Measurements from ENCODE around the gene RSAD1.
A peak's percentile ranks its signal among the peaks of the same experiment; 100 is the strongest.

Gene RSAD1

DNA sequence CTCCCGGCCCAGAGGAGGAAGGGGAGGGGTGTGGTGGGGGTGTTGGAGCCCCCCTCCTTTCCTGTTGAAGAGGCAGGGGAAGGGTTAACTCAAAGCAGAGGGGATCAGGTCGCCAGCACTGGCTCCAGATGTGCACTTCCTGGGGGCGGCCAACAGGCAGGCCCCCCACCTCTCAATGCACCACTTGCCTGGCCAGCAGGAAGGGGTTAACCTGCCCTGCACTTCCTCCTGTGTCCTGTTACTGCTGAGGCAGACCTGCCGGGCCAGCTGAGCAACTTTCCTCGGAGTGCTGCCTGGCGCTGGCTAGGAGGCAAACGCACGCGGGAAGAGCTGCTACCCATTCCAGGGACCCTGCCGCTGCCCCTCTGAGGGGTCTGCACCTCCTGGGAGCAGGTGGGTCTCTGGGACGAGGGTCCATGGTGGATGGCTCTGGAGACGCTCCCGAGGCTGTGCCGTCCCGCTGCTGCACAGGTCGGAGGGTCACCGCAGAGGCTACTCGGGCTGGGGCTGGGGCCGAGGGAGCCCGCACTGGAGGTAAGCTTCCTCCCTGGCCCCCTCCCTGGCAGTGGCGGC is 53.9 kb downstream of the RSAD1 start, which contains the start of gene EPN3 (continued):
- TF ChIP-seq, protein P1, sequence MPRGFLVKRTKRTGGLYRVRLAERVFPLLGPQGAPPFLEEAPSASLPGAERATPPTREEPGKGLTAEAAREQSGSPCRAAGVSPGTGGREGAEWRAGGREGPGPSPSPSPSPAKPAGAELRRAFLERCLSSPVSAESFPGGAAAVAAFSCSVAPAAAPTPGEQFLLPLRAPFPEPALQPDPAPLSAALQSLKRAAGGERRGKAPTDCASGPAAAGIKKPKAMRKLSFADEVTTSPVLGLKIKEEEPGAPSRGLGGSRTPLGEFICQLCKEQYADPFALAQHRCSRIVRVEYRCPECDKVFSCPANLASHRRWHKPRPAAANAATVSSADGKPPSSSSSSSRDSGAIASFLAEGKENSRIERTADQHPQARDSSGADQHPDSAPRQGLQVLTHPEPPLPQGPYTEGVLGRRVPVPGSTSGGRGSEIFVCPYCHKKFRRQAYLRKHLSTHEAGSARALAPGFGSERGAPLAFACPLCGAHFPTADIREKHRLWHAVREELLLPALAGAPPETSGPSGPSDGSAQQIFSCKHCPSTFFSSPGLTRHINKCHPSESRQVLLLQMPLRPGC (tag by site-specific recombination; IDR thresholded peaks at IDR 0.05), result no peak
- TF ChIP-seq ZNF341 (tag by site-specific recombination; IDR thresholded peaks at IDR 0.05; ENCODE audit: low read depth), result 0 out of 2 replicates have a peak, but pooled peaks have one; percentile 24
- TF ChIP-seq, protein P2, sequence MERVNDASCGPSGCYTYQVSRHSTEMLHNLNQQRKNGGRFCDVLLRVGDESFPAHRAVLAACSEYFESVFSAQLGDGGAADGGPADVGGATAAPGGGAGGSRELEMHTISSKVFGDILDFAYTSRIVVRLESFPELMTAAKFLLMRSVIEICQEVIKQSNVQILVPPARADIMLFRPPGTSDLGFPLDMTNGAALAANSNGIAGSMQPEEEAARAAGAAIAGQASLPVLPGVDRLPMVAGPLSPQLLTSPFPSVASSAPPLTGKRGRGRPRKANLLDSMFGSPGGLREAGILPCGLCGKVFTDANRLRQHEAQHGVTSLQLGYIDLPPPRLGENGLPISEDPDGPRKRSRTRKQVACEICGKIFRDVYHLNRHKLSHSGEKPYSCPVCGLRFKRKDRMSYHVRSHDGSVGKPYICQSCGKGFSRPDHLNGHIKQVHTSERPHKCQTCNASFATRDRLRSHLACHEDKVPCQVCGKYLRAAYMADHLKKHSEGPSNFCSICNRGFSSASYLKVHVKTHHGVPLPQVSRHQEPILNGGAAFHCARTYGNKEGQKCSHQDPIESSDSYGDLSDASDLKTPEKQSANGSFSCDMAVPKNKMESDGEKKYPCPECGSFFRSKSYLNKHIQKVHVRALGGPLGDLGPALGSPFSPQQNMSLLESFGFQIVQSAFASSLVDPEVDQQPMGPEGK (tag by site-specific recombination; IDR thresholded peaks at IDR 0.05), result 0 out of 2 replicates have a peak, but pooled peaks have one; percentile 8
- TF ChIP-seq, protein P3, sequence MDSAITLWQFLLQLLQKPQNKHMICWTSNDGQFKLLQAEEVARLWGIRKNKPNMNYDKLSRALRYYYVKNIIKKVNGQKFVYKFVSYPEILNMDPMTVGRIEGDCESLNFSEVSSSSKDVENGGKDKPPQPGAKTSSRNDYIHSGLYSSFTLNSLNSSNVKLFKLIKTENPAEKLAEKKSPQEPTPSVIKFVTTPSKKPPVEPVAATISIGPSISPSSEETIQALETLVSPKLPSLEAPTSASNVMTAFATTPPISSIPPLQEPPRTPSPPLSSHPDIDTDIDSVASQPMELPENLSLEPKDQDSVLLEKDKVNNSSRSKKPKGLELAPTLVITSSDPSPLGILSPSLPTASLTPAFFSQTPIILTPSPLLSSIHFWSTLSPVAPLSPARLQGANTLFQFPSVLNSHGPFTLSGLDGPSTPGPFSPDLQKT (IDR thresholded peaks at IDR 0.05; ENCODE audit: borderline replicate concordance, low read depth, low read length), result no peak
- TF ChIP-seq ZNF404 (tag by site-specific recombination; IDR thresholded peaks at IDR 0.05), result no peak
- TF ChIP-seq ZNF561 (tag by site-specific recombination; IDR thresholded peaks at IDR 0.05; ENCODE audit: borderline replicate concordance), result no peak

DNA sequence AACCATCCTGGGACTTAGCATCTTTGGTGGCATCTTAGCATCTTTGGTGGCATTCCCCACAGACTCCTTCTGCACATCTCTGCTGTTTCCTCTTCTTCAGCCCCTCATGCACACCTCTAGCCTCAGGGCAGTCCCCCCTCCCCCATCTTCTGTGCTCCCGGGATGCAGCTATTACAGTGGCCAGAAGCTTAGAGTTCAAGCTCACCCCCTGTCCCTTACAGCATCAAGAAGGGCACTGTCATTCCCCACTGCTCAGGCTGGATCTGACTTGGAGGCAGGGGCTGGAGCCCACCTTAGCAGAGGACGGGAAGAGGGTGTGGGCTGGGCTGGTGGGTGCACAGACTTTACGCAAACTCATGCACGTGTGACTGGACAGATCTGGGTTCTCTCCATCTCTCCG is 54.5 kb downstream of the RSAD1 start:
- Histone ChIP-seq H3K4me3 (ENCODE audit: low read depth, low read length) (no peak overlapping the region), H3K27ac (ENCODE audit: extremely low read depth, low read depth, low read length) (no peak overlapping the region), H3K9me3 (ENCODE audit: control insufficient read depth, insufficient read depth, low read depth, low read length) (no peaks in the 10 kb centered on the region), H3K4me1 (ENCODE audit: control insufficient read depth, insufficient read depth, low read length) (peaks cover 19% of the 10 kb centered on the region), H3K36me3 (ENCODE audit: control insufficient read depth in 2 of 2, insufficient read depth in 1 of 2, low read length in 2 of 2) (no peaks in the 10 kb centered on the region)
- ChIA-PET POLR2A (interaction anchor here (0.6 to 3.1 kb wide), 2 partner anchors 9 to 174 kb away, joined by 3 to 12 read pairs; no protein-coding TSS in a partner anchor), CTCF (interaction anchor here (0.6 to 0.9 kb wide), 2 partner anchors 14 to 18 kb away, joined by 4 read pairs; partner anchors contain the start of gene SPATA20)
- no peak for TF ChIP-seq MYNN (tag by site-specific recombination; IDR thresholded peaks at IDR 0.05; ENCODE audit: borderline replicate concordance)
- TF ChIP-seq REPIN1 (tag by site-specific recombination; IDR thresholded peaks at IDR 0.05; ENCODE audit: low read depth), result no peak
- TF ChIP-seq ZFHX2 (tag by site-specific recombination; conservative IDR thresholded peaks at IDR 0.05), result peak; percentile 35
- TF ChIP-seq HOXD13 (CRISPR knock-in tag; IDR thresholded peaks at IDR 0.05; ENCODE audit: borderline replicate concordance), result no peak
- TF ChIP-seq SP7 (tag by site-specific recombination; IDR thresholded peaks at IDR 0.05), result no peak
- TF ChIP-seq, protein P4, sequence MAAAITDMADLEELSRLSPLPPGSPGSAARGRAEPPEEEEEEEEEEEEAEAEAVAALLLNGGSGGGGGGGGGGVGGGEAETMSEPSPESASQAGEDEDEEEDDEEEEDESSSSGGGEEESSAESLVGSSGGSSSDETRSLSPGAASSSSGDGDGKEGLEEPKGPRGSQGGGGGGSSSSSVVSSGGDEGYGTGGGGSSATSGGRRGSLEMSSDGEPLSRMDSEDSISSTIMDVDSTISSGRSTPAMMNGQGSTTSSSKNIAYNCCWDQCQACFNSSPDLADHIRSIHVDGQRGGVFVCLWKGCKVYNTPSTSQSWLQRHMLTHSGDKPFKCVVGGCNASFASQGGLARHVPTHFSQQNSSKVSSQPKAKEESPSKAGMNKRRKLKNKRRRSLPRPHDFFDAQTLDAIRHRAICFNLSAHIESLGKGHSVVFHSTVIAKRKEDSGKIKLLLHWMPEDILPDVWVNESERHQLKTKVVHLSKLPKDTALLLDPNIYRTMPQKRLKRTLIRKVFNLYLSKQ (tag by site-specific recombination; IDR thresholded peaks at IDR 0.05; ENCODE audit: borderline replicate concordance), result no peak
- TF ChIP-seq, protein P5, sequence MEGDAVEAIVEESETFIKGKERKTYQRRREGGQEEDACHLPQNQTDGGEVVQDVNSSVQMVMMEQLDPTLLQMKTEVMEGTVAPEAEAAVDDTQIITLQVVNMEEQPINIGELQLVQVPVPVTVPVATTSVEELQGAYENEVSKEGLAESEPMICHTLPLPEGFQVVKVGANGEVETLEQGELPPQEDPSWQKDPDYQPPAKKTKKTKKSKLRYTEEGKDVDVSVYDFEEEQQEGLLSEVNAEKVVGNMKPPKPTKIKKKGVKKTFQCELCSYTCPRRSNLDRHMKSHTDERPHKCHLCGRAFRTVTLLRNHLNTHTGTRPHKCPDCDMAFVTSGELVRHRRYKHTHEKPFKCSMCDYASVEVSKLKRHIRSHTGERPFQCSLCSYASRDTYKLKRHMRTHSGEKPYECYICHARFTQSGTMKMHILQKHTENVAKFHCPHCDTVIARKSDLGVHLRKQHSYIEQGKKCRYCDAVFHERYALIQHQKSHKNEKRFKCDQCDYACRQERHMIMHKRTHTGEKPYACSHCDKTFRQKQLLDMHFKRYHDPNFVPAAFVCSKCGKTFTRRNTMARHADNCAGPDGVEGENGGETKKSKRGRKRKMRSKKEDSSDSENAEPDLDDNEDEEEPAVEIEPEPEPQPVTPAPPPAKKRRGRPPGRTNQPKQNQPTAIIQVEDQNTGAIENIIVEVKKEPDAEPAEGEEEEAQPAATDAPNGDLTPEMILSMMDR (tag by site-specific recombination; IDR thresholded peaks at IDR 0.05), result no peak
- TF ChIP-seq, protein P2 (tag by site-specific recombination; IDR thresholded peaks at IDR 0.05), result 0 out of 2 replicates have a peak, but pooled peaks have one; percentile 35
- no peak for TF ChIP-seq ZNF114 (tag by site-specific recombination; IDR thresholded peaks at IDR 0.05)
- TF ChIP-seq ZNF433 (tag by site-specific recombination; IDR thresholded peaks at IDR 0.05; ENCODE audit: low read depth), result no peak
- TF ChIP-seq EGR2 (tag by site-specific recombination; IDR thresholded peaks at IDR 0.05; ENCODE audit: low read depth), result 0 out of 2 replicates have a peak, but pooled peaks have one; percentile 5
- TF ChIP-seq SCRT2 (tag by site-specific recombination; IDR thresholded peaks at IDR 0.05), result no peak
- TF ChIP-seq ZNF664 (tag by site-specific recombination; IDR thresholded peaks at IDR 0.05), result no peak
